Stimulated activated CD4-positive, alpha-beta T cell treated with anti-CD3 and anti-CD28 coated beads, Interleukin-1b, Interleukin-23, amount 100 ng/mL, for 4 hours (primary cell): ENCODE data around the gene BCL2L12.
"Not testable (repeated sequence)": the region's sequence is repeated elsewhere in the genome, so short reads cannot be mapped to it uniquely, and the experiment has no call there.

Experiments
- DNase-seq, 2 donors: peaks; one replicate each; pipeline ENCODE4 v3.0.0-alpha.2; 2020; ENCODE audit warnings: low read depth in 2 of 2

Gene BCL2L12

GRCh38 chr19:49712397-49712859 lies 46.7 kb downstream of the BCL2L12 start:
- DNase-seq: no peak

GRCh38 chr19:49713236-49713845 lies 47.6 kb downstream of the BCL2L12 start:
- no peak for DNase-seq

- no peak for DNase-seq
These were observed 50.4 kb downstream of the BCL2L12 start for GRCh38 chr19:49716154-49716553.

DNA sequence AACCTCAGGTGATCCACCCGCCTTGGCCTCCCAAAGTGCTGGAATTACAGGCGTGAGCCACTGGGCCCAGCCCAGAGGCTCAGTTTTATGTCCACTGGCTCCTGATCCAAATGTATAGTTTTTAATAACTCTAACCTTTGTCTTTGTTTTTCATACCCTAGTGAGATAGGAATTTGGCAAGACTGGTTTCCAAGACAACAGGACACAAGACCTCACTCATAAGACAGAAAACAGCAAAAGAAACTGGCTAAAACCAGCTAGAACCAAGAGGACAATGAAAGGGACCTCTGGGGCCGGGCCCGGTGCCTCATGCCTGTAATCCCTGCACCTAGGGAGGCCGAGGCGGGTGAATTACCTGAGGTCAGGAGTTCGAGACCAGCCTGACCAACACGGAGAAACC lies 52.8 kb downstream of the BCL2L12 start:
- DNase-seq: no peak

- no peak for DNase-seq
These were observed 53.3 kb downstream of the BCL2L12 start for GRCh38 chr19:49718991-49719390.

DNA sequence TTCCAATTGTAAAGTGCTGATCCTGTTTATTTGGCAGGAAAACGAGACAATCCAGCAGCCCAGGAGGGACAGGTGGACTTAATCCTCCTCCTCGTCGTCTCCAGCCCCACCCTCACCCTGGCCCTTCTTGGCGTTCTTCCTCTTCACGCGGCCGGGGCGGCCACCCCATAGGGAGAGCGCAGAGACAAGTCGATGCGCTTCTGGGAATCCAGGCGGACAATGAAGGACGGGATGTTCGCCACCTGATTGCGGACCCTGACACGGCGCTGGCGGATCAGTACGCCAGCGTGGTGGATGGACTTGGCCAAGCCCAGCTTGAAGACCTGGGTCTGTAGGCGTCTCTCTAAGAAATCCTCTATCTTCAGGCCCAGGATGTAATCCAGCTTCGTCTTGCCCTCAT lies 53.7 kb downstream of the BCL2L12 start:
- not testable (repeated sequence) for DNase-seq
